GM18861 (cell line): ENCODE results near the gene HABP4.

Source experiments
- ATAC-seq: cut with Tn5 transposase; IDR thresholded peaks from one replicate; pipeline ENCODE4 v1.9.1; 2021; ENCODE audit not compliant: unreplicated experiment

The HABP4 gene

GRCh38 chr9:96467784-96468183 is 17.8 kb downstream of the HABP4 start:
- no peak for ATAC-seq

GRCh38 chr9:96476013-96476412 is 26.0 kb downstream of the HABP4 start:
- no peak for ATAC-seq

GRCh38 chr9:96476591-96476990 is 26.6 kb downstream of the HABP4 start:
- ATAC-seq = no peak

GRCh38 chr9:96478829-96479371 is 28.9 kb downstream of the HABP4 start:
- peak; percentile 71 for ATAC-seq

GRCh38 chr9:96480736-96481135 is 30.8 kb downstream of the HABP4 start:
- no peak for ATAC-seq

GRCh38 chr9:96482476-96482875 is 32.5 kb downstream of the HABP4 start:
- ATAC-seq = no peak

DNA sequence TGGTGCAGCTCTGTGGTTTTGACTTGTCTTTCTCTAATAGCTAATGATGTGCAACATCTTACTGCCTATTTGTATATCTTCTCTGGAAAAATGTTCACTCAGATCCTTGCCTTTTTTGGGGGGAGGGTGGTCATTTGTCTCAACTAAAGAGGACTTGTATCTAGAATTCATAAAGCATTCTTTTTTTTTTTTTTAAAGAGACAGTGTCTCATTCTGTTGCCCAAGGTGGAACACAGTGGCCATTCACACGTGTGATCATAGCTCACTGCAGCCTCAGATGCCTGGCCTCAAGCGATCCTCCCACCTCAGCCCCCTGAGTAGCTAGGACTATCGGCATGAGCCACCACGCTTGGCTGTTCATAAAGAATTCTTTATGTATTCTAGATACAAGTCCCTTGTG is 33.2 kb downstream of the HABP4 start:
- ATAC-seq = no peak

DNA sequence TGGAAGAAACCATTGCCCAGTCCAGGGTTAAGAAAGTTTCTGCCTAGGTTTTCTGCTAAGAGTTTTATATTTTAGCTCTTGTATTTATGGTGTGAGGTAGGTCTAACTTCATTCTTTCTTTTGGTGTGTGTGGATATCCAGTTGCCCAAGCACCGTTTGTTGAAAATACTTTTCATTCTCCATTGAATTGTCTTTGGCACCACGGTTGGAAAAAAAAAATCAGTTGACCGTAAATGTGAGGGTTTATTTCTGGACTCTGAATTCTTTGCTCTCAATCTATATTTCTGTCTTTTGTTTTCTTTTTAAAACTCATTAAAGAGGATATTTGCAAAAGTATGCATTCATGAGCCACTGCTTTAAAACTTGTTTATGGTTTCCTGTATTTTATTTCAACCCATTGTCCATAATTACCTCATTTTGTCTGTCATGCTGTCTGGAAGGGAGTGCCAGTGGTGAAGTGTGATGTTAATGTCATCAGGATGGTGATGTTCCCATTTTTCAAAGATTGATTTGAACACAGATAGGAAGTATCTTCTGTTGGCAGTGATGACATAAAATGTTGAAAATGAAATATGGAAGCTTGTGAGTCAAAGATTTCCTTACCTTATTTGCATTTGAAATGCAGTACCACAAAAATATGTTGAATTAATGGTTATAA is 33.9 kb downstream of the HABP4 start:
- no peak for ATAC-seq

GRCh38 chr9:96484521-96484931 is 34.6 kb downstream of the HABP4 start:
- ATAC-seq = peak; percentile 86

- no peak for ATAC-seq
These were observed 35.3 kb downstream of the HABP4 start for GRCh38 chr9:96485280-96485679.

GRCh38 chr9:96486386-96487028 is 36.5 kb downstream of the HABP4 start:
- ATAC-seq = no peak

DNA sequence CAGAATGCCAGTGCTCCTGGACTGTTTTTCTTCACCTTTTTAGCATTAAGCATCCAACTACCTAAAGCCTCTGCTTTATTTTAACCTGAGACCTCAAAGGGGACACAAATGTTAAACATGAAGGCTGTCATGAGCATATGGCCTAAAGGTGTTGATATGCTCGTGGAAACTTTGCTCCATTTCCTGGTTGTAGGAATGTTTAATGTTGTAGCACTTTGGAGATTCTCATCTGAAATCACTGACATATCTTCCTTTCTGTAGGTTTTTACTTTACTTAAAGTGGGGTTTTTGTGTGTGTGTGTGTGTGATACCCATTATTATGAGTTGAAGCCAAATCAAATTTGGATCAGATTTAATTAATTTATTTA is 37.0 kb downstream of the HABP4 start:
- no peak for ATAC-seq

GRCh38 chr9:96487949-96488348 is 38.0 kb downstream of the HABP4 start:
- no peak for ATAC-seq

- no peak for ATAC-seq
These were observed 39.6 kb downstream of the HABP4 start for GRCh38 chr9:96489482-96489979.

DNA sequence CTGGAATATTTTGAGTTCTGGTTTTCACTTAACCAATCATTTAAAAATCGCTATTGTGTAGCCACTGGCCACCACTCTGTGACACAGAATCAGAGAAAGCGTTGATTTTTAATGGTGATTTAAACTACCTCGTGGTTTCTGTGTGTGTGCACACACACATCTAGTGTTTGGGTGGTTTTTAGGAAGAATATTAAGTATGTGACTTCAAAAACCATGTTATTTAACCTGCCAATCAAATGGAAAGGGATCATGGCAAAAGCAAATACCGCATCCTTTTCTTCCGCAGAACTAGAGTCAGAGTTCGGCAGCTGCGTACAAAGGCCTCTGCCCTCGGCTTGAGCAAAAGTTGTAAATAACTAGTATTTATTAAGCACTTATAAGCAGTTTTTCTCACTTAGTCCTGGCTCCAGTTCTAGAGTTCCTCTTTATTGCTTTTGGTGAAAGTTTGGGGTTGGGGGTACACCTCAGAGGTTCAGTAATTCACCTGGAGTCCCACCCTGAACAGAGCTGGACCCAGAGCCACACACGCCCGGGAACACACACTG is 40.6 kb downstream of the HABP4 start:
- no peak for ATAC-seq

DNA sequence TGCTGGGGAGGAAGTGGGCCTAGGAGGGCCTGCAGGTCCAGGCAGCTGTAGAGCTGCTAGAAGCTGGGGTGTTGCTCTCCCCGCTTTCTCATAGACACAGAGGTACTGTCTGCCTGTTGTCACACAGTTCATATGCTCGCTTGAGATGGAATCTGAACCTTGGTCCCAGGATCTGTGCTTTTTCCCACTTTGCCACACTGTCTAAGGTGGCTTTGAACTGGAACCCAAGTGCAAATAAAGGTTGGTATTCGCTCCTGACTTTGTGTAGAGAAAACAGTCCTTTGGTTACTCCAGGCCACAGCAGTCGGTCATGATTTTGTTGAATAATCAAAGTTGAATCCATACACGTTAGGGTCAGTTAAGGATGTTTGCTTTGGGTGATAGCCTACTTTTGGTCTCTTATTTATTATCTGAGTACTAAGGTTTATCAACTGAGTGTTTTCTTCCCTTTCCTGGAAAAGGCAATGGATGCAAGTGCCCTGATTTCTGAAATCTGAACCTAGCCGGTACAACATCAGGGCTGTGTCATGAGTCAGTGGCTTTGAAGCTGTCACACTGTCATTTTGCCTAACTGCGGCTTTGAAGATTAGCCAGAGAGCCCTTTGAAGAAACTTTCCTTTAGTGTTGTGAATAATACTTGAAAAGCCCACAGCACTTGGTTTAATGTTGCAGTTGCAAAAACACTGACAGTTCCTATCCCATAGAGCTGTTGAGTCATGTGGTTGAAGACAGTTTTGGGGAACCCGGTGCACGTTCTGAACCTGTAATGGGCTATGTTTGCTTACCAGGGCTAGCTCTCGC is 41.3 kb downstream of the HABP4 start:
- no peak for ATAC-seq

DNA sequence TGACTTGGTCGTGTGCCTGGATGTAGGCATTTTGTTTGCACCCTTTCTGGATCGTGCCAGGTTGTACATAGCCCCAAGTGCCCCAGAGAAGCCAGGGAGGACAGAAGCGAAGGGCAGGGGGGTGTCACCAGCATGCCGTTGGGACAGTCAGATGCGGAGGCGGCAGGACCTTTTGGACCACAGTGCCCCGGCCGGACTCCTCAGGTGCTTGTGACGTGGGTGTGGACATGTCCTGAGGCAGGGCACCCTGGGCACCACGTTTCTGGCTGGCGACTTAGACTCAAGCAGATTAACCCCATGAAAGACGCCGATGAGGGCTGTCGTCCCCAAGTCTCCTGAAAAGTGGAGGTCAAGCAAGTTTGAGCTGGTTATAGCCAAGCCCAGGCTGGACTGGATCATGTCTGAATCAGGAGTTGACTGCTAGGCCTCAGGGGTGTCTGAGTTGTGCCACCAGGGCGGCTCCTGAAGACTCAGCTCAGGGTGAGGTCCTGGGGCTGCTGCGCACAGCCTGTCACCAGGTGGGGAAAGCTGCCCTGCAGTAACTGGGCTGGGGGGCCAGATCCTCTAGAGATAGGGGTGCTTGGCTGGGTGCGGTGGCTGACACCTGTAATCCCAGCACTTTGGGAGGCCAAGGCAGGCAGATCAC is 42.0 kb downstream of the HABP4 start:
- ATAC-seq = no peak

DNA sequence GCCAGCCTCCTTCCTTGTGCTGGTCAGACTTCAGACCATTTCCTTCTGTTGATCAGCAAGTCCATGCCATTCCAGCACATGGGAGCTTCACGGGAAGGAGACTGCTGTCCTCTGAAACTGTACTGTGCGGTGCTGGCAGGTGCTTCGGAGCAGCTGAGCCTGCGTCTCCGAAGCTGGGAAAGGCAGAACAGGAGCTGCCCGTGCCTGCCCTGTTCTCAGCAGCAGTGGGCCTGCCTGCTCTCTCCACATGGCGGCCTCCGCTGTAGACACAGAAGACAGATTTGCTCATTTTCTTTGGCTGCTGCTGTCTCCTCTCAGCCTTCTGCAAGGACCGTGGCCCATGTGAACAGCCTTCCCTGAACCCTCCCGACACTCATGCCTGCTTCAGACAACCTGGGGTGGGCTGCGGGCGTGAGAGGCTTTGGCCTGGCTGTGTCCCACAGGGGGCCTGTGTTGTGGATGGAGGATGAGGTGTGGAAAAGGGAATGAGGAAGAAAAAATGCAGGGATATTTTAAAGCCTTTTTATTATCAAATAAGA is 43.1 kb downstream of the HABP4 start:
- ATAC-seq = no peak

DNA sequence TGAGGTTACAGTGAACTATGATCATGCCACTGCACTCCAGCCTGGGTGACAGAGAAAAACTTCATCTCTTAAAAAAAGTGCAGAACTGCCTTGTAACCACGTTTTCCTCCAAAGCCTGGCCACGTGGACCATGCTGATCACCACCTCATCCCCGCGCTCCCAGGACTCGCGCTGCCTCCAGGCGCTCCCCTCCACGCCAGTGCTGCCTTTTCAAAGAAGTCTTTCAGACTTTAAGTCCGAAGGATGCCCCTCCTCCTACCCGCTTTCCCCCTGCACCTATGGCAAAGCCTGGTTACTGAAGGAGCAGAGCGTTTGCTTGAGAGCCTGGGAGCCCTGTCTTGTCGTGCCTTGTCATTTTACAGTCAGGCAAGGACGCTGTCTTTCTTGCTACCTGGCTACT is 43.8 kb downstream of the HABP4 start:
- ATAC-seq = no peak

DNA sequence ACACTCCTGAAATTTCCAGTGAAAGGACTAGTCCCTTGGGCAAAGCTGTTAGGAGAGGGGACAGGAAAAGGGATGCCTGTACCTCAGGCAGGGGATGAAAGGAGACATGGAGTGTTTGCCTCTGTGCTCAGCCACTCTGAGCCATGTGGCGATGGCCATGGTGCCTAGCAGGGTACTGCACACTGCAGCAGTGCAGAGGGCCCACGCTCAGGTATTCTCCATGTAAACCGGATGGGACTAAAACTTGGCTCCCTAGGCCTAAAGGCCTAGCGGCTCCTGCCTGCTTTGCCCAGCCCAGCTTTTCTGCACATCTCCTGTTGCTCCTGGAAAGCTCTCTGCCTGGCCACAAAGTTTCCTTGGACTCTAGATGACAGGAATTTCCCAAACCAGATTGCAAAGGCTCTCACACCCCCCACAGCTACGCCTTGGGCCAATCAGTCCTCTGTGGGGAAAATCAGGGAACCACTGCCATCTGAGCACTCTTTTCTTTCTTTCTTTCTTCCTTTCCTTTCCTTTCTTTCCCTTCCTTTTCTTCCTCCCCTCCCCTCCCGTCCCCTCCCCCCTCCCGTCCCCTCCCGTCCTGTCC is 44.3 kb downstream of the HABP4 start:
- no peak for ATAC-seq
